ENCODE data around the gene SDC1.
"Not testable (repeated sequence)": the region's sequence is repeated elsewhere in the genome, so short reads cannot be mapped to it uniquely, and the experiment has no call there.

Gene SDC1, protein sequence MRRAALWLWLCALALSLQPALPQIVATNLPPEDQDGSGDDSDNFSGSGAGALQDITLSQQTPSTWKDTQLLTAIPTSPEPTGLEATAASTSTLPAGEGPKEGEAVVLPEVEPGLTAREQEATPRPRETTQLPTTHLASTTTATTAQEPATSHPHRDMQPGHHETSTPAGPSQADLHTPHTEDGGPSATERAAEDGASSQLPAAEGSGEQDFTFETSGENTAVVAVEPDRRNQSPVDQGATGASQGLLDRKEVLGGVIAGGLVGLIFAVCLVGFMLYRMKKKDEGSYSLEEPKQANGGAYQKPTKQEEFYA

DNA sequence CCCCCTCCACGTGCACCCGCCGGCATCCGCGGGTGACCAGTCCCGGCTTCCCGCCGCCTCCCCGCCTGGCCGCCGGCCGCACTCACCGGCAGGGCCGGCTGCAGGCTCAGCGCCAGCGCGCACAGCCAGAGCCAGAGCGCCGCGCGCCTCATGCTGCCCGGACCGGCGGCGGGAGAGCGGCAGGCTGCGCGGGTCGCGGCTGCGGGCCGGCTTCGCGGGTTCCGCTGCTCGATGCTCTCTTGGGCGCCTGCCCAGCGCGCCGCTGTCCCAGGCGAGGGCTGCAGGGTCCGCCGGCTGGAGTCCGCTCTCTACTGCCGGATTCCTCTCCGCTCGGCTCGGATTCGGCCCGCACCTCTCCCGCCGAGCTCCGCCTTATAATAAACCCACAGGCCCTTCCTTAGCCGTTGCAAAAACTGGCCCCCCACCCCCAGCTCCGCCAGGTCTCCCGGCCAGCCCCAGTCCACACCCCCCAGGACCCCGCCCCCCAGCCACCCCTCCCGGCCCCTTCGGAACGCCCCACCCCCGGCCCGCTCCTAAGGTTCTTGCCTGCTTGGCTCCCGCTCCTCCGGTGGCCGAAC is at the start of gene SDC1:
SDC1 (minus strand) TSS at position 415 of the 578 bp plus-strand sequence; CDS start at position 152, 263 bp downstream.
- peak in 1 of 2 experiments; percentile 51 for DNase-seq

DNA sequence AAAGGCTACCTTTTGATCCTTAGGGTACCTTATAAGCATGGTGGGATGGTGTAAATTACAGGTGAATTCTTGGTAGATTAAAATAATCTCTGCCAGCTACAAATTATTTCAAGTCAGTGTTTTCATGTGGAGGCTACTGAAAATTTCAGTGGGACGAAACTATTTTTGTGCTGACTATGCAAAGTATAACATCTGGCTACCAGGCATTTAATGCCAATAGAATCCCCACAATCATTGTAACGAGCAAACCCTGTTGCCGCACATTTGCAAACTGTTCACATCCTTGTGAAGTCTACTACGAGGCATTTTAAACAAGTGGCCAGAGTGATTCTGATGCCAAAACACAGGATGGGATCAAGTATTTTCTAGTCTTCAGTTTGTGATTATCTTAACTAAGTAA is 48.1 kb upstream of the SDC1 start:
- DNase-seq: no peak

DNA sequence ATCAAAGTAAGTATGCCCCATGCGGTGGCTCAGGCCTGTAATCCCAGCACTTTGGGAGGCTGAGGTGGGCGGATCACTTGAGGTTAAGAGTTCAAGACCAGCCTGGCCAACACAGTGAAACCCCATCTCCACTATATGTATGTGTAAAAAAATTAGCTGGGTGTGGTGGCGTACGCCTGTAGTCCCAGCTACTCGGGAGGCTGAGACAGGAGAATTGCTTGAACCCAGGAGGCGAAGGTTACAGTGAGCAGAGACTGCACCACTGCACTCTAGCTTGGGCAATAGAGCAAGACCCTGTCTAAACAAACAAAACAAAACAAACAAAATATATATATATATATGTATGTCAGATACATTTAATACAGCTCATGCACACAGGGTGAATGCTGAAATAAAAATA is 43.4 kb upstream of the SDC1 start:
- not testable (repeated sequence) for DNase-seq

DNA sequence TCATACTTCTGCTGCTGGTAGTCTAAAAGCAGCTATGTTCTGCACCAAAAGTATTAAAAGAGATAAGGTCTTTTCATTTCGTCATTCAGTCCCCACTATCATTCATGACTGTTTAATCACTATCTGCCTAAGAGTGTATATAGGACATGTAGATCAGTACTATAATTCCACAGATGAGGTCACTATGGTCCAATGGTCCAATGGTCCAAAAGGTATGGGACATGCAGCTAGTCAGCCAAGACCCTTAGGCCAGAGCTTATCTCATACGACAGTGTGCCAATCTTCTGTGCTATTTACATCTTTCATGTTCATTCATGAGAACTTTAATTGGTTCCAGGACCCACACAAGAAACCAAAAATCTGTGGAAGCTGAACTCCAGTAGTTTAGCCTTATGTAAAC is 42.6 kb upstream of the SDC1 start:
- no peak for DNase-seq

DNA sequence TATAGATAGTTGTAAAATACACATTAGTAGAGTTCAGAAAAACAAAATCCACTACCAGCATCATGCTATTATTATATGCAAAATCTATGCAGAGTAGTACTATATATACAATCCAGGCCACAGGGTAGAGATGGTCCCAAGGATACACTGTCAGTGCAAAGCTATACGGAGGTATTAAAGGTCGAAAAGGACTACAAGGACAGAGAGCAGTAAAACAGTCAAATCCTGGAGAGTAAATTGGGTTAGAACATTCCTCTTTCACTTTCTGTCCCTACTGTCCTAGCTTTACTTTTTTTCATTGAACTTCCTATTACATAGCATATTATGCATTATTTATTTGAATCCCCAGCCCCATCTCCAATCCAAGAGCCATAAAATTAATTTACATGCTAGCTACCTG is 39.7 kb upstream of the SDC1 start:
- DNase-seq: no peak

DNA sequence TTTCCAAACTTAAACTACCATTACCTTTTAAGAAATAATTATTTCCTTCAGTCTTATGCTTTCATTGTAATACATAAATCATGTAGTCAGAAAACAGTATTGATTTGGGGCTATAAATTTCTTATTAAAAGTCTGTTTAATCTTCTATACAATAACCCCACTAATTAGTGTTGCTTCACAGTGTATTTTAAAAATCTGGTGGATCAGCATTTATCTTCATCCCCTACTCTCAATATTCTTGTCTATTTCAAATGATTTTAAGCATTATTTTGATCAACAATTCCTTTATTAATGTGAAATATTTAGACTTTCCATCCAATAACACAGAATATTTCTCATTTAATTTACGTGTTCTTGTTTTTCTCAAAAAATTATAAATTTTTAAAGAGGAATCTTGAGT is 32.5 kb upstream of the SDC1 start:
- no peak for DNase-seq

DNA sequence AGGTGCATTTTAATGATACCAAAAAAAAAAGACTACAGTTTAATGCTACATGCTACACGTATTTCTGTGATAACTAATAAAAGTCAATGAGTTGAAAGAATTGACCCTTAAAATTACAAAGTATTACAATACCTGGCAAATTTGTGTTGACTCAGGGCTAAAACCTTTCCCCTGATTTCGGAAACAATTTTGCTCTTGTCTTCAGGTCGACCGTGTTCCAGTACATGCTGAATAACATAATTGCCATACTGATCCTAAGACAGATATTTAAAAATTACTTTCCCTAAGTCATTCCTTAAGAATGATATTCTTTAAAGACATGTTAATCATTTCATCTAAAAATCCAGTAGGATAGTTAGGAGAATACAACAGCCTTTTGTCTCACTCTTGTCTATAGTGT is 29.8 kb upstream of the SDC1 start:
- DNase-seq: no peak

DNA sequence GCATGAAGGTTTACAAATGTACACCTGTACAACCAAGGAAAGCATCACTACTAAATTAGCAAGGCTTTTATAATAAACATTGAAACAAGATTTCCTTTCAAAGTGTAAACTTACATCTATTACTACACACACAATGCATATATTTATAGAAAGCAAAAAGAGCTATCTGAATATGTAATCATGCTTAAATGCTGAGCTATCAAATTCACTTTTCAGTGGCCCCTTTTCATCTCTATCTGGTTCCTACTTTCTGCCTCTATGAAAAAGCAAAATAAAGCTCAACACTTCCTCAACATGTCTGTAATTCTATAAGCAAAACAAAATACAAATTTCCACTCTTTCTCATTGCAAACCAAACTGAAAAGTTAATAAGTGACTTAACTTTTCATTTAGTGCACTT is 25.5 kb upstream of the SDC1 start:
- DNase-seq: no peak

DNA sequence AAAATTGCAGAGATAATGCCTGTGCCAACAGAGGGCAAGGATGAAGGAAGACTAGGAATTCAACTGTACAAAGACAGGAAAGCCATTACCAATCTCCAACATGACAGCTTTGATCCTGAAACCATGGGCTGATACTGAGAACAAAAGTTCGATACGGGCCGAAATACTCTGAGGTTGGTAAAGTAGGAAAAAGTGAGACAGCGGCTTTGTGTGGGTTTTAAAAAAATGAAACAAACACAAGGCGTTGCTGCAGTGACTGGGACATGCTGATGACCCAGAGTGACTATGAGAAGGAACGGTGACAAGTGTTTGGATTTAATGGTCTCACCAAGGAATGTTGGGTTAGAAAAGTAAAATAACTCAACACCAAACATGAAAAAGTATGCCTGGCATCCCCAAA is 24.2 kb upstream of the SDC1 start:
- no peak for DNase-seq

DNA sequence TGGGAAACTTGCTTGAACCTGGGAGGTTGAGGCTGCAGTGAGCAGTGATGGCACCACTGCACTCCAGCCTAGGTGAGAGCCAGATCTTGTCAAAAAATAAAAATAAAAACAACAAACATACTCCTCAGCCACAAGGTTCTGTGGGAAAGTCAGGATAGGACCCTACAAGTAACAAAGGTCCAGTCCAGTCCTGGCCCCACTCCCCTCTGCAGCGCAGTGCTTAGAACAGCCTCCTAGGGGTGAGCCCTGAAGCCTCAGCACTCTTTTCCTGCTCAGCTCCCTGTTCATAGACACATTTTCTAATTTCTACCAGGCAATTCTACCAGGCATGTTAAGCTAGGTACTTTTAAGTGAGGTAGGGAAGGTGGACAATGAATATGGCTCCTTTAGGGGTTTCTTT is 22.2 kb upstream of the SDC1 start:
- no peak for DNase-seq

DNA sequence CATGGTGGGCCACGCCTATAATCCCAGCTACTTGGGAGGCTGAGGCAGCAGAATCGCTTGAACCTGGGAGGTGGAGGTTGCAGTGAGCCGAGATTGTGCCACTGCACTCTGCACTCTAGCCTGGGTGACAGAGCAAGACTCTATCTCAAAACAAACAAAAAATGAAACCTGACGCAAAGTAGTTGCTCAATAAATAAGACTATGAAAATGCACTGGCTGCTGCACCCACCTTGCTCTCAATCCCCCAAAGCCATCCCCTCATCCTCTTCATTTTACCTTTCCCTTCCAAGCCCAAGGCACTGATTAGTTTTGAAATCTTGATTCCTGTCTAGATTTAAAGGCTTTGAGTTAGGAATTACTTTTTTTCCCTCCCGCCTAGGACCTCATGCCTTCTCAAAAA is 18.7 kb upstream of the SDC1 start:
- not testable (repeated sequence) for DNase-seq

DNA sequence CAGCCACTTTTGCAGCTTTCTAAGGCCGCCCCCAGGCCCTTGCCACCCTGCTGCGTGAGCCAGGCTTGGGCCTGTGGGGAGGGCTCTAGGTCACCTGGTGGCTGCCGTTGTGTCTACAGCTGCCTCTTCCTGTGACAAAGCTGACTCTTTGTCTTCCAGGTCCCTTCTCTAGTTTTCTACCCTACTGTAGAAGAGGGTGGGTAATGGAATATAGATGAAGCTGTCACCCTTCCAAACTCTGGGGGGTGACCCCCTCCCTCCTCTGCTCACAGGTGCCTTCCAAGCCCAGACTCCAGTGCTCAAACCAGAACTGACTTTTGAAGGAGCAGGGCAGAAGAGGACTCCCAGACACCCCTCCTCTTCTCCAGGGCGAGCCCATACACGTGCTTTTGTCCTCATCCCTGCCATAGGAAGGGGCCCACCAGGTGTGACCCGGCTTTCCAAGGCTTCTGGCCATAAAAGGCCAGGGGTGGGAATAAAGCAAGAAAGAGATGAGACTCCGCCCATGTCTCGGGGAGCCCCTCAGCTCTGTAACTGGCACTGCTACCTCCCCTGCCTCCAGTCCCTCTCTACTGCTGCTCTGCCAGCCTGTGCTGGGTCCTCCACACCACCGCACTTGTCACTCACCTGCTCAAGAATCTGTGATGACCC is 17.9 kb upstream of the SDC1 start:
- DNase-seq: no peak

DNA sequence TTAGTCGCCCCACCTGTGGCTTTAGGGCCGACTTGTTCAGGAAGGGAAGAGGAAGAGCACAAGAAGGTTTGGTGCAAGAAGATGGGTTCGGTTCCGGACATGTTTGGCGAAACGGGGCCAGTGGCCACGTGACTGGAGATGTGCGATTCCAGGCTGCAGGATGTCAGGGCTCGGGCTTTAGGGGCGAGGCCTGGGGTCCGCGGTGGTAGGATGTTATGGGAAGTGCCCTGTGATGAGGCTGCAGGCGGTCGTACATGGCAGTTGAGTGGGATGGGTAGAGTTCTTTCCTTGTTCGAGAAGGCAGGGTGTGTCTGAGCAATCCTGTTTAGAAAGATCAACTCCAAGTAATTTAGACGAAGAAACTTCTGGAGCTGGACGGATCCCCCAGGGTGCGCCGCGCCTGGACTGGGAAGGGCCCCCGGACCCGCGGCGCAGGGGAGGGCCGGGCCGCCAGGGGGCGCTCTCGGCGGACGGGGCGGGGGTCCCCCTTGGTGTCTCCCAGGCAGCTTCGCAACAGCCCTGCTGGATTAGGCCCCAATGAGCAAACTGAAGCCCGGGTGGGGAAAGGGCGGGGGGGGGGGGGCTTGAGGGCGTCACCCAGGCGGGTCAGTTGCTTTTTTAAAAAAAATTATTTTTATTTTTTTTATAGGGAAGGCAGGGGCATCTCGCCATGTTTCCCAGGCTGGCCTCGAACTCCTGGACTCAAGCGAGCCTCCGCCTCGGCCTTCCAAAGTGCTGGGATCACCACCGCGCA is 17.2 kb upstream of the SDC1 start:
- no peak for DNase-seq

DNA sequence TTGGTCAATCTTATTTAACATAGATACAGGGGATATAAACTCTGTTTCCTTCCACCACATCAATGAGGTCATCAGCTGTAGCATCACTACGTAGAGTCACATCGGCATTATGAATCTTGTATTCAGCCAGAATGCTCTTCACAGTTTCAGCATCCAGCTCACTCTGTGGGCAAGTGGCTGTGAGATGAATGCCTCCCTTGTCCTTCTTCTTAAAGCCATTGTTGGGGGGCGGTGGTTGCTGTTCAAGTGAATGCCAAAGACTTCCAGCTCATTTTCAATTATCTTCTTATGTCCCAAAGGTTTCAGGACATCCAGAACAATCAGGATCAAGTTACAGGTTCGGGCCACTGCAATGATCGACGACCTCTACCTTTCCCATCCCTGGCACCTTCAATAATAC is 15.4 kb upstream of the SDC1 start:
- DNase-seq: not testable (repeated sequence)

DNA sequence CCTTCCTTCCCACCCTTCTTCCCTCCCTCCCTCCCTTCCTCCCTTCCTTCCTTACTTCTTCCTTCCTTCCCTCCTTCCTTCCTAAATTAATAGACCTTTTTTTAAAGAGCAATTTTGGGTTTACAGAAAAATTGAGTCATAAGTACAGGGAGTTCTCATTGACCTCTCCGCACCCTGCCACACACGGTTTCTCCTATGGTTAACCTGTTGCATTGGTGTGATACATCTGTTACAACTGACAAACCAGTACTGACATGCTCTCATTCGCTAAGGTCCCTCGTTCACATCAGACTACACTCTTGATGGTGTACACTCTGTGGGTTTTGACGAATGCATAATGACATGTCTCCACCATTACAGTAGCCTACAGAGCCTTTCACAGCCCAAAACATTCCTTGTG is 11.6 kb upstream of the SDC1 start:
- no peak for DNase-seq

DNA sequence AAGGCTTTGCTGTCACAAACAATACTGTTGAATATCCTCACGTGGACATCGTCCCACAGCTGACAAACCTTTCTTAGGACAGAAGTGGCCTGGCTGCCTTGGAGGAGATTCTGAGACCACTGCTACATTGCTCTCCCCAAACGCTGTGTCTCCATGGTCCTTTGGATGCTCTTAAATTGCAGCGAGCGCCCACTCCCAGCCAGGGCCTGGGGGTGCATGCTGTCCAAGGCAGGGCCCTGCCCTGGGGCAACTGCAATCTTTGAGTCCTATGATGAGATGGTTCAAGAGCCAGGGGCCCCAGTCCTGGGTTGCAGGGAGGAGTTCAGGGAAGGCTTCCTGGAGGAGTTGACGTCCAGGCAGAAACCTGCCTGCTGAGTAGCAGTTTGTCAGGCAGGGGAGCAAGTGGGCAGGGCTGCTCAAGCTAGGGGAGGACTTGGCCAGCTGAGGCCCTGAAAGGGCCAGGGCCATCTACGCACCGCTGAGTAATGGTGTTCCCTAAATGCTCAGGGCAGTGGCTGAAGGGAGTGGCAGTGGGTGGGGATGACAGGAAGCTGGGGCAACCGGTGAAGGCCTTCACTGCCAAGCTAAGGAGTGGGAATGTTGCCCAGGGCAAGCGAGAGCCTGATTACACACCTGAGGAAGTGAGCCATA is 10.8 kb upstream of the SDC1 start:
- DNase-seq: no peak

DNA sequence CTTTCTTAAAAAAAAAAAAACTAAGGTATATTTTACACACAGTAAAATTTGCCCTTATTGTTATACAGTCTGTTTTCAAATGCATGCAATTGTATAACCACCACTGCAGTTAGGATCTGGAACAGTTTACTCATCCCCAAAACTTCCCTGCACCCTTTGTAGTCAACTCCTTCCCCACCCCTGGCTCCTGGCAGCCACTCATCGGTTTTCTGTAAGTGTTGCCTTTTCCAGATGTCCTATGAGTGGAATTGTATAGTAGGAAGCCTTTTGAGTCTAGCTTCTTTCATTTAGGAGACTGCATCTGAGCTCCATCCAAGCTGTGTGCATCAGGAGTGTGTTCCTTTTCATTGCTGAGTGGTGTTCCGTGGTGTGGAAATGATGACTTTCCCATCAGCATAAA is 9.7 kb upstream of the SDC1 start:
- DNase-seq: not testable (repeated sequence)

DNA sequence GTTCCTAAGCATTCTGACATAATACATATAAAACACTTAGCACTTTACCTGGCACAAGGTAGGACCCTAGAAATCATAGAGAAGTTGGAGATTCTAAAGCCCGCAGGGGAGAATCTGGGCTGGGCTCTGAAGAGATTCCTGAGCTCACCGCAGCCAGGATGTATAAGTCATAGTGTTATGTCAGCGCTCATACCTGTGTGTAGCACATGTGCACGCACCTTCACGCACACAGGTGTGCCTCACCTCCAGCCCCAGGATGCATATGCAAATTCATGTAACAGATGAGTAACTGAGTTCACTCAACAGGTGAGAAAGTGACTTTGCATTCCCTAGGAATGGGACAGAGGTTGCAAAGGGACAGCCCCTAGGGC is 7.9 kb upstream of the SDC1 start:
- DNase-seq: no peak

DNA sequence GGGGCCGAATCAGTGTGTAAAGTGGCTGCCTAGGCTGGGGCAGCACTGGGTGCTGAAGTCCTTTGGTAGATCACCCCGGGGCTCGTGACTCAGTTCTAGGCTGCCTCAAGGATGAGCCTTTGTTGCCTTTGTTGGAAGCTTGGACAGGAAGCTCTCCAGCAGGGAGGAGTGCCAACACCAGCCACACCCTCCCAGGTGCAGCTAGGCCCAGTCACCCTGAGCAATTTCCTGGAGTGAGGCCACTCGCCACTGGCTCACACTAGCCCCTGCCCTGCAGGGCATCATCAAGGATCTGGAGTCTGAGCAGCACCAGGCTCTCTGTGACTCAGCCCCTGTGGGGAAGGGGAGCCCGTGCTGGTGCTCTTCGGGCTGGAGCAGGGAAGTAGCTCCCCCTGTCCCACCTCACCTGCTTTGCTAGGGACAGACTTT is 6.7 kb upstream of the SDC1 start:
- DNase-seq: no peak

DNA sequence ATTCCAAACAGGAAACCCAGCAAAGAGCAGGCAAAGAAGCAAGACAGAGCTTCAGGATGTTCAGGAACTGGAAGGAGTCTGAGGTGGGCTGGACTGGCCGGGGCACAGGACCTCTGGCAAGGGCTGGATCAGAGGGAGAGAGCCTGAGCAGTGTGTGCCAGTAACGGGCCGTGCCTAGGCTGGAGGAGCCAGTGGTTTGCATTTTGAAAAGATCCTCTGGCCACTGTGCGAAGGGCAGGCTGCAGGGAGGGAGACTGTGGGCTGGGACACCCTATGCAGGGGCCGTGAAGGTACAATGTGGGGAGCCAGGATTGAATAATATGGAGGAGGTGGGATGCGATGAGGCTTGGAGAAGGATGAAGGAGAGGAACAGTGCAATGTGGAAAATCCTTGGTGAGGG is 6.2 kb upstream of the SDC1 start:
- no peak for DNase-seq

DNA sequence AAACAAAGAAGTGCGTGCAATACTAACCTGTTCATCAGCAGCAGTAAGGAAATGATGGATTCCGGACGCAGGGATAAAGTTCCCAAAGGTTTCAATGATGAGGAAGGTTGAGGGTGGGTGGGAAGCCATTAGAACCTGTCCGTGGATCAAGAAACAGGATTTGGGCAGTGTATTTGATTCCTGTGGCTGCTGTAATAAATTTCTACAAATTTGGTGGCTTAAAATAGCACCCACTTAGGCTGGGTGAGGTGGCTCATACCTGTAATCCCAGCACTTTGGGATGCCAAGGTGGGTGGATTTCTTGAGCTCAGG is 5.1 kb upstream of the SDC1 start:
- no peak for DNase-seq

DNA sequence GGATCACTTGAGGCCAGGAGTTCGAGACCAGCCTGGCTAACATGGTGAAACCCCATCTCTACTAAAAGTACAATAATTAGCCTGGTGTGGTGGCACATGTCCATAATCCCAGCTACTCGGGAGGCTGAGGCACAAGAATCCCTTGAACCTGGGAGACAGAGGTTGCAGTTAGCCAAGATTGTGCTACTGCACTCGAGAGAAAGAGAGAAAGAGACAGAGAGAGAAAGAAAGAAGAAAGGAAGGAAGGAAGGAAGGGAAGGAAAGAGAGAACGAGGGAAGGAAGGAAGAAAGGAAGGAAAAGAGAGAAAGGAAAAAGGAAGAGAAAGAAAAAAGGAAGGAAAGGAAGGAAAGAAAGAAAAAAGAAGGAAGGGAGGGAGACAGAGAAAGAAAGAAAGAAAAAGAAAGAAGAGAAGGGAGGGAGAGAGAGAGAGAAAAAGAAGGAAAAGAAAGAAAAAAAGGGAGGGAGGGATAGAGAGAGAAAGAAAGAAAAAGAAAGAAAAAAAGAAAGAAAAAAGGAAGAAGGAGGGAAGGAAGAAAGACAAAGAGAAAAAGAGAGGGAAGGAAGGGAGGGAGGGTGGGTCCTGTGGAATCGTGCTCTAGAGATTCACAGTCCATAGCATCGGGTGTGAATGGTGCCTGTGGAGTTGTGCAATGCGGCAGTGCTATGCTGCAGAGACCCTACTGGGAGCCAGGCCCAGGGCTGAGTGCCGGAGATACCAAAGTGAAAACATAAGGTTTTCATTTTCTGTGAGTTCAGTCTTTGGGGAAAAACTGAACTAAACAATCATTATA is 4.6 kb upstream of the SDC1 start:
- no peak for DNase-seq
